Effector memory CD8-positive, alpha-beta T cell (primary cell): ENCODE data around the gene PPIE.
A peak's percentile ranks its signal among the peaks of the same experiment; 100 is the strongest.
"Not testable (repeated sequence)": the region's sequence is repeated elsewhere in the genome, so short reads cannot be mapped to it uniquely, and the experiment has no call there.

Experiments used
- ATAC-seq: fragments of 150-1000 bp; cut with Tn5 transposase; replicated peaks from 2 replicates; pipeline ENCODE4 v1.10.0; 2021; ENCODE audit warnings: mild to moderate bottlenecking, moderate library complexity
- DNase-seq, 3 experiments: peaks; one replicate each; pipeline ENCODE4 v3.0.0; 2021
- H3K27ac Mint-ChIP-seq, 2 donors: one replicate each; pipeline ENCODE4 v1.8.0; 2022; ENCODE audit warnings: mild to moderate bottlenecking in 2 of 2, mixed read lengths in 2 of 2, moderate library complexity in 2 of 2
- H3K27me3 Mint-ChIP-seq, 2 donors: one replicate each; pipeline ENCODE4 v1.8.0; 2022; ENCODE audit warnings: mixed read lengths in 2 of 2
- H3K36me3 Mint-ChIP-seq: one replicate; pipeline ENCODE4 v1.8.0; 2022; ENCODE audit warnings: mild to moderate bottlenecking, moderate library complexity, mixed read lengths; ENCODE audit not compliant: insufficient read depth
- H3K4me1 Mint-ChIP-seq, 2 donors: one replicate each; pipeline ENCODE4 v1.8.0; 2022; ENCODE audit warnings: low read depth in 2 of 2, mixed read lengths in 2 of 2
- H3K4me3 Mint-ChIP-seq, 2 donors: one replicate each; pipeline ENCODE4 v1.8.0; 2022; ENCODE audit warnings: mild to moderate bottlenecking in 2 of 2, mixed read lengths in 2 of 2, moderate library complexity in 2 of 2
- H3K9me3 Mint-ChIP-seq, 2 donors: one replicate each; pipeline ENCODE4 v1.8.0; 2022; ENCODE audit warnings: mixed read lengths in 2 of 2

Gene PPIE

DNA sequence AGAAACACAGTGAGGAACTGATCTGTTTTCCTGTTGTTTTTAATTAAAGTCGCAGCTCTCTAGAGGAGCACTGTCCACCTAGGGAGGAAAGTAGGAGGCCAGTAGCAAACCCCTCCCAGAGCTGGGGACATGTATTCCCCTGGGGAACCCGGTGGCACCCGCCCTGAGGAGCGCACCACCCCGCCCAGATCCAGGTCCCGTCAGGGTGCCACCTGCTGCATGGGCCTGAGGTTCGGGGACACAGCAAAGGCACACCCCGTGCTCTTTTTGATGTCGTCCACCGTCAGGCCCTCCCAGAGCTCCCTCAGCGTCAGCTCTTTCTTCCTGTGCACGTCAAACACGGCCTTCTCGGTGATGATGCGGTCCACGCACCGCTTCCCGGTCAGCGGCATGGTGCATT, 30.8 kb downstream of the PPIE start:
- not testable (repeated sequence) for H3K27me3 Mint-ChIP-seq, DNase-seq, H3K4me3 Mint-ChIP-seq, H3K4me1 Mint-ChIP-seq, H3K27ac Mint-ChIP-seq, ATAC-seq, H3K36me3 Mint-ChIP-seq, H3K9me3 Mint-ChIP-seq

DNA sequence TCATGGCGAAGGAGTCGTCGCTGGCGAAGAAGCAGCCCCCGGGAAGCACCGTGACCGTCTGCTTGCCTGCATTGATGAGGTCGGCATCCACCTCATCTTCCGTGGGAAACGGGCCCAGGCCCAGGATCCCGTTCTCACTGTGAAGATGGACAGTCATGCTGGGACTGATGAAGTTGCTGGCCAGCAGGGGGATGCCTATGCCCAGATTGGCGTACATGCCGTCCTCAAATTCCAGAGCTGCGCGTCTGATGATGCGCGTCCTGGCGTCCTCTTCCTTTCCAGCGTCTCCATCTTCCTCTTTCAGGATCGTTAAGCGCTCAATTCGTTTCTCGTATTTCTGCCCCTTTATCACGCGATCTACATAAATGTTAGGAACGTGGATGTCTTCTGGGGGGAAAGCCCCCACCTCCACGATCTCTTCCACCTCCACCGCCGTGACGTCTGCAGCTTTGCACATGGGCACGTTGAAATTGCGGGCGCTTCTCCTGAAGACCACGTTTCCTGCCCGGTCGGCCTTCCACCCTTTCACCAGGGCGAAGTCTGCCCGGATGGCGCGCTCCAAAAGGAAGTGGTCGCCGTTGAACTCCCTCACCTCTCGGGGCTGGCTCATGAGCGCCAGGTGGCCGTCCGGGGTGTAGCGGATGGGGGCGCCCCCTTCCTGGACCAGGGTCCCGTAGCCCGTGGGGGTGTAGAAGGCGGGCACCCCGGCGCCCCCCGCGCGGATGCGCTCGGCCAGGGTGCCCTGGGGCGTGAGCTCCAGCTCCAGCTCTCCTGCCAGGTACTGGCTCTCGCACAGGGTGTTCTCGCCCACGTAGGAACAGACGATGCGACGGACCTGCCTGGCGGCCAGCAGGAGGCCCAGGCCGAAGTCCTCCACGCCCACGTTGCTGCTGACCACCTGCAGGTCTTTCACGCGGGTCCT, 31.7 kb downstream of the PPIE start:
- H3K27ac Mint-ChIP-seq, DNase-seq, H3K36me3 Mint-ChIP-seq, H3K4me3 Mint-ChIP-seq, H3K4me1 Mint-ChIP-seq, H3K9me3 Mint-ChIP-seq, H3K27me3 Mint-ChIP-seq: not testable (repeated sequence)
- ATAC-seq = peak; percentile 73

DNA sequence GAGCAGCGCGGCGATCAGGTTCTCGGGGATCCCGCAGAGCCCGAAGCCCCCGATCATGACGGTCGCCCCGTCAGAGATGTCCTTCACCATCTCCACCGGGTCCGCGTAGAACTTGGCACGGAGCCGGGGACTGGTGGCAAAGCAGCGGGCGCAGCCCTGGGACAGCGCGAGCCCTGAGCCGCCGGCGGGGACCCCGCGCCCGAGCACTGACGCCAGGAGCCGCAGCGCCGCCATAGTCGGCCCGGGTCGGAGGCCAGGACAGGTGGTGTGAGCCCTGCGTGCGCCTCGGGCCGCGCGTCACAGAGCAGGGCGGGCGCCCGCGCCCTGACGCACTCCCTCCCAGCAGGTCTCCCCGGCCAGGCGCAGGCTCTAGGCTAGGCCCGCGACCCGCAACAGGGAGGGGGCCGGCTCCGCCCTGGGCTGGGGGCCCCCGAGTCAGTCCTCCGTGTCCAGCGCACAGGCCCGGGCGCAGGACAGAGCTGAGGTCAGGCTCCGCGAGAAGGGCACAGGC, 32.4 kb downstream of the PPIE start, which contains the start of gene OXCT2:
OXCT2 (minus strand) TSS at position 327 of the 511 bp plus-strand sequence; CDS start at position 234, 93 bp downstream.
- ATAC-seq = peak; percentile 32
- not testable (repeated sequence) for H3K9me3 Mint-ChIP-seq, H3K4me3 Mint-ChIP-seq, H3K4me1 Mint-ChIP-seq, DNase-seq, H3K27me3 Mint-ChIP-seq, H3K27ac Mint-ChIP-seq, H3K36me3 Mint-ChIP-seq

DNA sequence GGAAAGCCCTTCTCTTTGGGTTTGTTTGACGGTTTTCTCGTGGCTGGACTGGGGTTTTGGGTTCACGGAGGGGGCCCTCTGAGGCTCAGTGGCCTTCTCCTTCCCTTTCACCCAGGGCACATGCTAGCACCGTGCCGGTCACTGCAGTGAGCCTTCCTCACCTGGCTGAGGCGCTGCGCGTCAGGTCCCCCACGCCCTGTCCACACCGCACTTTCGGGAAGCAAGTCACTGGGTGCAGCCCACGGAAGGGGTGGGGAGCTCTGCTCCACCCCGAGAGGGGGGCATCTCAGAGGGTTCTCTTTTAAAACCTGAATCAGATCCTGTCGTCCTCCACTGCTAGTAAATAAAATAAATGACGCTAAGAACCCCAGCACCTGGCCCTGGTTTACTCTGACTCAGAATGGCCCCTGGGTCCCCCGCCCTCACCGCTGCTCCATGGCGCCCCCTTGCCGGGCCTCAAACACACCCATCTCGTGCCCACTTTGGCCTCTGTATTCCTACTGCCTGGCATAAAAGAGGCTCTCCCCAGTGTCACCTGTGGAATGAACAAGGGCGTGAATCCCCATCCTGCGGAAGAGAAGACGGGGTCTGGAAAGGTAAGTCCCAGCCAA, 34.8 kb downstream of the PPIE start:
- H3K4me1 Mint-ChIP-seq, H3K9me3 Mint-ChIP-seq, H3K27ac Mint-ChIP-seq, DNase-seq, H3K27me3 Mint-ChIP-seq, H3K36me3 Mint-ChIP-seq, H3K4me3 Mint-ChIP-seq: not testable (repeated sequence)
- ATAC-seq = peak; percentile 33

DNA sequence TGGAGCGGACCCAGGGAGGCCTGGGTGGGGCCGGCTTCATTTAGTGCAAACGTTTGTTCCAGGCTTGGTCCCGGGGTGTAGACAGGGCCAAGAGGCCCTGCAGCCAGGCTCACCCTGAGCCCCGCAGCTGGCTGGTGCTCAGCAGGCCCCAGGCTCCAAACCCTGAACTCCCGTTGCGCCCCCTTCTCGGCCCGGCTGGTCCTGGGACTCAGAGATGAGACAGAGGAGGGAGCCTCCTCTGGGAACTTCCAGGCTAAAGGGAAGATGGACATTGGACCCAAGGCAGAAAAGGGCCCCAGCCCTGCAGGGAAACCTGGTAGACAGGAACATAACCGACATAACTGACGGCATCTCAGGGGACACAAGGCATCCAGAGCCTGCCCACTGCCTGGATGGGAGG, 36.5 kb downstream of the PPIE start:
- DNase-seq, H3K27me3 Mint-ChIP-seq, H3K4me3 Mint-ChIP-seq, H3K9me3 Mint-ChIP-seq, H3K4me1 Mint-ChIP-seq, H3K36me3 Mint-ChIP-seq, H3K27ac Mint-ChIP-seq, ATAC-seq: not testable (repeated sequence)

DNA sequence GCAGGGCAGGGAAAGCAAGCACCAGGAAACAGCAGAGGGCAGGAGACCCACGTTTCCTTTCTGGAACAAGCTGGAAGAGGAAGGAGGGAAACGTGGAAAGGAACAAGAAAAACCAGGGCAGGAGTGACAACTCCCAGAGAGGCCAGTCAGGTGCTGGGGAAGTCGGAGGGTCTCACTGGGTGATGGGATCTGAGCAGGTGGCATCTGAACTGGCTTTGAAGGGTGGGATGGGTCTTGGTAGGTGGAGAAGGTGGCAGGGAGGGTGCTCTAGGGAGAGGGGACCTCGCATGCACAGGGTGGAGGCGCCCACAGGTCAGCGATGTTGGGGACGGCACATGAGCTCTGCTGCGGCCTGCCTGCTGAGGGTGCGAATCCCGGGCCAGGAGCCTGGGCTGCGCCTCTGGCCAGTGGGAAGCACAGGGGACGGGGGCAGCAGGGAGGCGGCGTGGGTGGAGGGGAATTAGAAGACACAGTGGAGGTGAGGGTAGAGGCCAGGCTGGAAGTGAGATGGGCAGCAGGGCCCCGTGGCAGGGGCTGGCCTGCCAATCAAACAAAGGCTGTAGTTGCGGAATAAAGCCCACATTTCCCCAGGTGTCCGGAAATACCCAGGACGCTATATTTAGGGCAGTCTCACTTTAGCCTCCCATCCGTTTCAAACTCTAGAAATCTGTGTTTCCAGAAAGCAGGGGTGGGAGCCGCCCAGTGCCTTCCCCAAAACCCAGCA, 37.2 kb downstream of the PPIE start:
- not testable (repeated sequence) for H3K36me3 Mint-ChIP-seq, ATAC-seq, H3K27ac Mint-ChIP-seq, DNase-seq, H3K4me1 Mint-ChIP-seq, H3K27me3 Mint-ChIP-seq, H3K9me3 Mint-ChIP-seq, H3K4me3 Mint-ChIP-seq

DNA sequence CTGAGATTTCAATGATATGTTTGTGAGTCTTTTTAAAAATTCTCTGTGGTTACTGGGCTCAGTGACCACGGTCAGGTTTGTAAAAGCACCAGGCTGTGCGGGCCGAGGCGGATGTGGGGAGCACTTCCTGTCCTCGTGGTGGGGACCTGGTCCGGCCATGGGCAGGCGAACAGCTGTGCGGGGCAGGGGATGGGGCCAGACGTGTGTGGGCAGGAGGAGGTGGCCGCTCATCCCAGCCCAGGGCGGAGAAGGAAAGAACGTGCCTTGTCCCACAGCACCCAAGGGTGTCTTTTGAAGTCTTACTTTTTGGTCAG, 37.7 kb downstream of the PPIE start:
- Mint-ChIP-seq H3K4me3 (no peak overlapping the region), H3K4me1 (peaks cover 0 to 2% of the 10 kb centered on the region in 2 donors), H3K36me3 (peaks cover 5% of the 10 kb centered on the region), H3K27me3 (peaks cover 0 to 6% of the 10 kb centered on the region in 2 donors), H3K9me3 (no peaks in the 10 kb centered on the region), H3K27ac (no peak overlapping the region)
- DNase-seq = no peak
- ATAC-seq = no peak

DNA sequence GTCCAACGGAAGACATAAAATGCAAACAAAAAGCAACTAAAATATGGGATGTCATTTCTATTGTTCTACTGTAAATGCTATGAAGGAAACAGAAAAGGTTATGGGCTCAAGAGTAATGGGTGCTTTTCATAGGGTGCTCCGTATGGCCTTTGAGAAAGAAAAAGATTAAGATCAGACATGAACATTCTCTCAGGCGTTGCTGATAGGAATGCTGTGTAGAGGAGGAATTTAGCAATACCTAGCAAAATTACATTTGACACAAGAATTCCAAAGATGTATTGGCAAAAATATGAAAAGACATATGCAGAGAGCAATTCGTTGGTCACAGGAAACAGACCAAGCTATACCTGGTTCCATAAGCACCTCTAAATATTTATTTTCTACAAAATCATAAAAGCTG, 38.2 kb downstream of the PPIE start:
- Mint-ChIP-seq H3K9me3 (no peaks in the 10 kb centered on the region), H3K27me3 (peaks cover 0 to 6% of the 10 kb centered on the region in 2 donors), H3K4me1 (peaks cover 0 to 2% of the 10 kb centered on the region in 2 donors), H3K4me3 (no peak overlapping the region), H3K27ac (no peak overlapping the region), H3K36me3 (peaks cover 5% of the 10 kb centered on the region)
- no peak for DNase-seq
- no peak for ATAC-seq

DNA sequence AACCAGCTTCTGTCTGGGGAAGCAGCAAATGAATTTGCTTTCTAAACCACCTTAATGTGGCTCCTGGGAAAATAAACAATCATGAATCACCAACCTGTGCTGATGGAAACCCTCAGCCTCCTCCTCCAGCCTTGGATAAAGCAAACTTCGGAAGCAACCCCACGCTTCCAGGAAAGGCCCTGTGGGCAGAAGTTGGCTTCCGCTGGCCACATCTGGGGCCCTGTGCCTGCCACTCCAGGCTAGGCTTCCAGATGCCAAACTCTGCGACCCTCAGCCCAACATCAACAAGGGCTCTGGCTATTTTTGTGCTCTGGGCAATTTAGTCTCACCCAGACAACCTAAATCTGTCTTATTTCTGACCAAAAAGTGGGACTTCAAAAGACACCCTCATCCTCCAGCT, 38.6 kb downstream of the PPIE start:
- ATAC-seq (no peak), DNase-seq (no peak)
- H3K27ac Mint-ChIP-seq = no peak overlapping the region
- H3K4me1 Mint-ChIP-seq = peaks cover 0 to 2% of the 10 kb centered on the region in 2 donors
- H3K4me3 Mint-ChIP-seq = no peak overlapping the region
- H3K27me3 Mint-ChIP-seq = peaks cover 0 to 6% of the 10 kb centered on the region in 2 donors
- H3K36me3 Mint-ChIP-seq = peaks cover 5% of the 10 kb centered on the region
- H3K9me3 Mint-ChIP-seq = no peaks in the 10 kb centered on the region

DNA sequence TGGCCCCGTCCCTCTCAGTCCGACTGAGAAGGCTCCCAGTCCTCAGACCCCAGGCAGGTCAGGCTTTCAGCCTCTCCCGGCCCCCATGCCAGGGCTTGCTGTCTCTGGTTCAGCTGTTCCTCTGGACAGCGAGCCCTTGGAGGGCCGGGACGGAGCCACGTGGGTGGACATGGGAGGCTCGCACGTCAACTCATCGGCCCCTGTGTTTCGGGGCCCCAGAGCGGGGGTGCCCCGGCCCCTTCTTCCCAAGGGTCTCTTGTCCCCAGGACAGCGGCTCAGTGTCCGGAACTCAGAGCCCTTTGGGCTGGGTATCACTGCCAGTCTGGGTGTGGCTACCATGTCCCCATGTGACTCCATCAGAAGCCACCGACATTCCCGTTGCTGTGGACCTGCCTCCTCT, 39.2 kb downstream of the PPIE start:
- not testable (repeated sequence) for DNase-seq, H3K4me1 Mint-ChIP-seq, H3K9me3 Mint-ChIP-seq, H3K27me3 Mint-ChIP-seq, ATAC-seq, H3K36me3 Mint-ChIP-seq, H3K4me3 Mint-ChIP-seq, H3K27ac Mint-ChIP-seq

DNA sequence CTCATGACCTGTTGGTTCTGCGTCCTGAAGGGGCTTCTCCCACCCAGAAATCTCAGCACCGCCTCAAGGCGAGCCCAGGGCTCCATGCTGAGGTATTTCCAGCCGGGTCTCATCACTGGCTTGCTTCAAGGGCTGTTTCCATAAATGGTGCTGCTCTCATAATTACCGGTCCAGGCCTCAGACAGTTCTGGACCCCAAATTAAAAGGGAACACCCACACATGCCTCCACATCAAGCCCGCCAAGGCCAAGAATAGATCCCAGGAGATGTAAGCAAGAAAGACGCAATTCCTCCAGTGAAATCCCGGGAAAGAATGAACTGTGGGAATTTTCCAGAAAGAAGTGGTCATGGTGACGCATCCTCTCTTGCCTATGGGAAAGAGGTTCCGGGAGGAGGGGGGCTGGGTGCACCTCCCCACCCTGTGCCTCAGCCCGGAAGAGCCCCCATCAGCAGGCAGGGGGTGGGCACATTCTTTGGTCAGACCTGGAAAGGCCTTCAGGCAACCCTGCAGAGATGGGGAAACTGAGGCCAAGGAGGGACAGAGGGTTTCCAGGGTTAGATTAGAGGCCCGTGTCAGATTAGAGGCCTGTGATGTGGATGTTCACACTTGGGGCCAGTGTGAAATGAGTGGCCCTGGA, 39.9 kb downstream of the PPIE start:
- not testable (repeated sequence) for H3K4me3 Mint-ChIP-seq, H3K4me1 Mint-ChIP-seq

DNA sequence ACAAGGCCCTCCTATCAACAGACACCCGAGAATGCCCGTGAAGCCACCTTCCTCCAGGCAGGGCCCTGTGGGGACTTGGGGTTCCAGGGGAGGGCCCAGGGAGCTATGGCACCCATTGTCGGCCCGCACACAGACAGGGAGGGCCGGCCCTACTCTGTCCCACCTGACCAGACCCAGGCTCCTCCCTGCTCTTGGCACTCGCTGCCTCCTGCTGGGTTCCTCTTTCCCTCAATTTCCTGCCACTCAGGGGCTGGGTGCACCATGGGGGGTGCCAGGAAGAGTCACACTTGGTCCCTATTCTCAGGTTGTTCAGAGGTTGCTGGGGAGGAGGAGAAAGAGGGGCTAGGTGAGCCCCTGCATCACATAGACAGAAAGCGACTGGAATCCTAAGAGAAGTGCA, 40.5 kb downstream of the PPIE start:
- Mint-ChIP-seq H3K36me3 (peaks cover 5% of the 10 kb centered on the region), H3K27ac (no peak overlapping the region), H3K4me3 (no peak overlapping the region), H3K27me3 (peaks cover 0 to 6% of the 10 kb centered on the region in 2 donors), H3K4me1 (peaks cover 0 to 2% of the 10 kb centered on the region in 2 donors), H3K9me3 (no peaks in the 10 kb centered on the region)
- no peak for DNase-seq
- ATAC-seq = no peak

More for the DNA sequence above, 39.9 kb downstream of the PPIE start:
- ATAC-seq, H3K27me3 Mint-ChIP-seq, H3K9me3 Mint-ChIP-seq, DNase-seq, H3K36me3 Mint-ChIP-seq, H3K27ac Mint-ChIP-seq: not testable (repeated sequence)

DNA sequence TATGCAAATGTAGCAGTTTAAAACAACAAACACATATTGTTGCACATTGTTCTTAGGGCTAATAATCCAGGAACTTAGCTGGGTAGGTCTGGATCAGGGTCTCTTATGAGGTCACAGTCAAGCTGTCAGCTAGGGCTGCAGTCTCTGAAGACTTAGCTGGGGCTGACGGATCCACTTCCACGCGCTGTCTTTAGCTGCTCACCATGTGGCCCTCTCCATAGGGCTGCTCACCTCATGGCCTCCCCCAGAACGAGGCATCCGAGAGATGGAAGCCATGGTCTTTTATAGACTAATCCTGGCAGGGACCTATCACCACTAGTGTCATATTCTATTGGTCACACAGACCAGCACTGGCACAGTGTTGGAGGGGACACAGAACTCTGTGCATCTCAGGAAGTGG, 41.1 kb downstream of the PPIE start:
- Mint-ChIP-seq H3K27ac (no peak overlapping the region), H3K9me3 (no peaks in the 10 kb centered on the region), H3K27me3 (peaks cover 0 to 6% of the 10 kb centered on the region in 2 donors), H3K36me3 (peaks cover 5% of the 10 kb centered on the region), H3K4me3 (no peak overlapping the region), H3K4me1 (peaks cover 0 to 2% of the 10 kb centered on the region in 2 donors)
- DNase-seq (no peak), ATAC-seq (no peak)
